Esophagus squamous epithelium (tissue), 5 donors: ENCODE data around the gene HGD. TPM values are rescaled to one million over a fixed set of nuclear protein-coding genes. Genes with fewer than 3 reads are reported as not detected.
"Not testable (repeated sequence)": the region's sequence is repeated elsewhere in the genome, so short reads cannot be mapped to it uniquely, and the experiment has no call there.

Experiments
- DNase-seq: peaks from one replicate; lab custom pipeline; 2025; lab: John Stamatoyannopoulos, UW
- H3K27ac ChIP-seq, 4 donors: fragments of 200-600 bp; sonication (generic); one replicate each; pipeline ENCODE4 v1.5.1; 2016 to 2019; ENCODE audit warnings: mild to moderate bottlenecking in 1 of 4
- H3K27me3 ChIP-seq, 4 donors: fragments of 200-600 bp; sonication (generic); 1 replicate in 3 of 4; 2 replicates in 1 of 4; pipeline versions ENCODE4 v1.5.1 to v1.6.0; 2017 to 2021; ENCODE audit warnings: antibody characterized with exemption in 1 of 4
- H3K36me3 ChIP-seq, 3 donors: fragments of 200-600 bp; sonication (generic); one replicate each; pipeline ENCODE4 v1.5.1; 2016 to 2019
- H3K4me1 ChIP-seq, 3 donors: fragments of 200-600 bp; sonication (generic); one replicate each; pipeline ENCODE4 v1.5.1; 2017 to 2019
- H3K4me3 ChIP-seq, 4 donors: fragments of 200-600 bp; sonication (generic); 1 replicate in 3 of 4; 2 replicates in 1 of 4; pipeline ENCODE4 v1.5.1; 2016 to 2019; ENCODE audit warnings: mild to moderate bottlenecking in 2 of 4, moderate library complexity in 1 of 4
- H3K9me3 ChIP-seq, 3 donors: fragments of 200-600 bp; sonication (generic); one replicate each; pipeline ENCODE4 v1.5.1; 2016 to 2019
- CTCF ChIP-seq, 6 experiments: fragments of 450-650 bp in 4 of 6; fragments of 200-600 bp in 2 of 6; sonication (generic) in 2 of 6; IDR thresholded peaks; one replicate each; pipeline ENCODE4 v1.5.1; 2016 to 2019; ENCODE audit warnings: antibody characterized with exemption in 6 of 6, mild to moderate bottlenecking in 4 of 6, moderate library complexity in 4 of 6
- POLR2A ChIP-seq, 4 donors: fragments of 450-650 bp; IDR thresholded peaks; one replicate each; pipeline ENCODE4 v1.6.1; 2017; ENCODE audit warnings: antibody characterized with exemption in 4 of 4, mild to moderate bottlenecking in 4 of 4, moderate library complexity in 3 of 4
- WGBS, 2 donors: methylation state at CpG; one replicate each; pipeline ENCODE4 v1.1.5; 2018; 5-methylcytosine and 5-hydroxymethylcytosine counted together
- intact Hi-C: fragments of 100-400 bp; cut with DNase I; formaldehyde crosslinking; loops from one replicate; pipeline ENCODE4 v1.15.0; 2022
- total RNA-seq, 4 donors: library from RNA; depleted of rRNA; stranded (reverse); fragments of >200 nt; gene quantifications; one replicate each; pipeline ENCODE4 v1.1.0, GENCODE V29; 2016
- donor health status: DM: yes; HTN: yes; CAD: no.

HGD gene
- total RNA-seq, 4 donors from 2014 or later, result 0.12 TPM; not detected in 3

GRCh38 chr3:120640231-120640630 lies 41.8 kb downstream of the HGD start:
- no peaks in the 10 kb centered on the region for H3K4me1 ChIP-seq
- peaks cover 0 to 7% (median 0%) of the 10 kb centered on the region in 4 donors for H3K27me3 ChIP-seq
- no peaks in the 10 kb centered on the region for H3K9me3 ChIP-seq
- 88 to 91% methylated on average over 1 of the region's 1 CpG for WGBS, 2 donors
- no peak overlapping the region for H3K27ac ChIP-seq
- DNase-seq, result no peak
- TF ChIP-seq CTCF (IDR thresholded peaks at IDR 0.05) (no peak), POLR2A (IDR thresholded peaks at IDR 0.05) (no peak)
- no peaks in the 10 kb centered on the region for H3K36me3 ChIP-seq
- H3K4me3 ChIP-seq, result no peak overlapping the region
- intact Hi-C loops, result no loop called here

GRCh38 chr3:120638820-120639219 lies 43.2 kb downstream of the HGD start:
- intact Hi-C loops, H3K4me3 ChIP-seq, H3K4me1 ChIP-seq, H3K9me3 ChIP-seq, H3K27ac ChIP-seq, H3K27me3 ChIP-seq, DNase-seq, H3K36me3 ChIP-seq: not testable (repeated sequence)
- WGBS, 2 donors, result 80 to 92% methylated on average over 4 of the region's 4 CpGs

GRCh38 chr3:120637851-120638559 lies 44.0 kb downstream of the HGD start:
- 62 to 66% methylated on average over 6 of the region's 6 CpGs for WGBS, 2 donors
- no peak overlapping the region for H3K27ac ChIP-seq
- no peak for DNase-seq

GRCh38 chr3:120636795-120637401 lies 45.1 kb downstream of the HGD start:
- no peaks in the 10 kb centered on the region for H3K36me3 ChIP-seq
- DNase-seq, result no peak
- no peaks in the 10 kb centered on the region for H3K4me1 ChIP-seq
- intact Hi-C loops, result no loop called here
- no peak overlapping the region for H3K4me3 ChIP-seq
- WGBS, 2 donors, result 64 to 65% methylated on average over 2 of the region's 2 CpGs
- no peak overlapping the region for H3K27ac ChIP-seq
- H3K9me3 ChIP-seq, result no peaks in the 10 kb centered on the region
- TF ChIP-seq CTCF (IDR thresholded peaks at IDR 0.05), result no peak
- no peak for TF ChIP-seq POLR2A (IDR thresholded peaks at IDR 0.05)
- peaks cover 0 to 14% (median 0%) of the 10 kb centered on the region in 4 donors for H3K27me3 ChIP-seq

More at GRCh38 chr3:120637851-120638559, 44.0 kb downstream of the HGD start:
- Histone ChIP-seq H3K27me3 (peaks cover 0 to 7% (median 0%) of the 10 kb centered on the region in 4 donors), H3K4me3 (no peak overlapping the region), H3K36me3 (no peaks in the 10 kb centered on the region), H3K4me1 (no peaks in the 10 kb centered on the region), H3K9me3 (no peaks in the 10 kb centered on the region)
- no peak for TF ChIP-seq CTCF (IDR thresholded peaks at IDR 0.05)
- TF ChIP-seq POLR2A (IDR thresholded peaks at IDR 0.05), result no peak
- intact Hi-C loops, result no loop called here

GRCh38 chr3:120634539-120634938 lies 47.5 kb downstream of the HGD start:
- no peaks in the 10 kb centered on the region for H3K36me3 ChIP-seq
- DNase-seq, result no peak
- H3K27ac ChIP-seq, result no peak overlapping the region
- H3K27me3 ChIP-seq, result peaks cover 0 to 17% (median 0%) of the 10 kb centered on the region in 4 donors
- intact Hi-C loops, result no loop called here
- 0% methylated on average over 1 of the region's 1 CpG for WGBS, 2 donors
- TF ChIP-seq POLR2A (IDR thresholded peaks at IDR 0.05) (no peak), CTCF (IDR thresholded peaks at IDR 0.05) (no peak)
- H3K9me3 ChIP-seq, result no peaks in the 10 kb centered on the region
- H3K4me1 ChIP-seq, result no peaks in the 10 kb centered on the region
- H3K4me3 ChIP-seq, result no peak overlapping the region
